ENCODE data around the gene SYT17.

GRCh38 chr16:19180741-19181140 is 12.7 kb downstream of the SYT17 start:
- no peak for TF ChIP-seq CTCF (conservative IDR thresholded peaks at IDR 0.05; ENCODE audit: low read length)
- no peak for TF ChIP-seq EZH2phosphoT487 (IDR thresholded peaks at IDR 0.05; ENCODE audit: borderline replicate concordance)

All from Loucy (cell line).